ENCODE data around the gene CNPY1. TPM values are rescaled to one million over a fixed set of nuclear protein-coding genes. Genes with fewer than 3 reads are reported as not detected.

Gene CNPY1
- total RNA-seq, 1 donor = not detected

DNA sequence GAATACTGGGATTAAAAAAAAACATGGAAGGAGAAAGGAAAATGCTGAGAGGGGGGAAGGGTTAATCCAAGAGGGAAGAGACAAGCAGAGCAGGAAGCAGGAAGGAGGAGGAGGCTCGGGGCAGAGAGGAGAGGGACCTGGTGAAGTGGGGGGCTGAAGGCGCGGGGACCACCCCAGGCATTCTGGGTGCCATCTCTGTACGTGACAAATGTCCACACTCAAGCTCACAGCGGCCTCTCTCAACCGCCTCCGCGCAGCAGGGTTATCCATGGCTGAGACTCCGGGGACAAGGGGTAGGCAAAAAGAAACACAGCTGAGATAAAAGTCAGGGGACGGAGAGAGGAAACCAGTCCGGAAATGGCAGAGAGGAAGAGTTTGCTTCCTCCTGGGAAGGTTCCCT, 54.5 kb downstream of the CNPY1 start:
- no peak for DNase-seq (ENCODE audit: low read depth in 2 of 3, low spot score in 2 of 3)

DNA sequence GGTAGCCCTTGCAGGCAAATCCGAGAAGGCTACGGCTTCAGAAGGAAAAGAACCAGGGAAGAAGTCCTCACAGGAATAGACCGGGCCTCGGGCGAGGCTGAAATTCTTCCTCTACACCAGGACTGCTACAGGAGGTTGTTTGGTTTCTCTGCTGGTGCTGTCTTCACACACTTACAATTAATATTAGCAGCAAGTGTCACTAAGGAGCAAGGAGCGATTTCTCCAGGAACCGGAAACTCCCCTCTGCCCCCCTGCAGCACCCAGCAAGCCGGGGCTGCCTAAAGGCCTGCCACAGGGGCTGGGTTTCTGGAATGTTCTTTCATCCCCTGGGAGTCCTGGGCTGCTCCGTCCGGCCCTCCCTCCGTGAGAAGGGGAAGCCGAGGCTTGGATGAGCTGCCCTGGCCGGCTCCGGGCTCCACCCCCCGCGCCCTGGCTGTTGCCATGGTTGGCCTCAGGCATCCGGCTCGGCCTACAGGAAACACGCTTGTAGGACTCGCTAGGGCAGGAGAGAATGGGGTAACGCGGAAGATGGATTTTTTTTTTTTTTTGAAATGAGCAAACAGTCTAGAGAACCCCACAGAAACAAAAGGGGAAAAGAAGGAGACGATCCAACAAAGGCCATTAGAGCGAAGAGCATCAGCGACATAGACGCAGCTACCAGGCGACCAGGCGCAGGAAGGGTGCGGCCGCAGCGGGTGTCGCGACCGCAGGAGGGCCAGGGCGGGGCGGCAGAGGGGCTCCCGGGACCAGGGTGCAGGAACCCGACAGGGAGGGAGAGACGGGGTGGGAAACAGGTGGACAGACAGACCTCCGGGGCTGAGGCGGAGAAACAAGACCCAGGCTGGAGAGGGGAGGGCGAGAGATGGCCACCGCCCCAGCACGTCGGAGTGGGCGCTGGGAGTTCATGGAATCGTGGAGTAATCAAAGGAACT, 55.4 kb downstream of the CNPY1 start:
- no peak for DNase-seq (ENCODE audit: low read depth in 2 of 3, low spot score in 2 of 3)

DNA sequence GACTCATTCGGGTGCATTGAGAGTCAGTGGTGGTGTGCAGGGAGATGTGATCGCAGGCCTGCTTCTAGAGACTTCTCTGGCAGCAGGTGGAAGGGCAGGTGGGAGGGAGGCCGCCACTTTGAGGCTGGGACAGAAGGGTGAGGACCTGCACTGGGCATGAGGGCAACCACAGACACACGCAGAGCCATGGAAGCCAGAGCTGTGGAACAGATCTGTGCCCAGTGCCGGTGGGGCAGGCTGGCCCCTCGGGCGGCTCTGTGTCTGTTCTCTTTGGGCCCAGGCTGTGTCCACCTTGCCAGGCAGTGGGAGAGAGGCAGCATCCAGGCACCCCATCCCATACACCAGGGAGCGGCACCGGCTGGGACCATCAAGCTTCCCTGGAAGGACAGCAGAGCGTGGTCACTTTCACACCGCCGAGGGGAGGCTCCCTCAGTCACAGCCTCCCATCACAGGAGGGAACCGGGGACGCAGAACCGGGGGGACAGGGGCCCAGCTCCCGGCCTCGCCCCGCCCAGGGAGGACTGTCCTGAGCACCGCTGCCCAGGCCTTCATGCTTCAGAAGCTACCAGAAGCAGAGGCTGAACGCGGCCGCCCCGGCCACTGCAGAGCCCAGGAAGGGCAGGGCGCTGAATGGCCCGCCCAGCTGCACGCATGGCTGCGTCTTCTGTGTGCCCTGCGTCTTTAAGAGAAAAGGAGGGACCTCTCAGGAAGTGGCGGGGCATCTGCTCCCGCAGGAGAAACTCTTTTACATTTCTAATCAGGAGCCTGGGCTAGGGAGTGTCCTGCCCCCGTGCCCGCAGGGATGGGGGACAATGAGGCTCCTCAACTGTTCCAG, 56.3 kb downstream of the CNPY1 start:
- DNase-seq (ENCODE audit: low read depth in 2 of 3, low spot score in 2 of 3) = no peak

DNA sequence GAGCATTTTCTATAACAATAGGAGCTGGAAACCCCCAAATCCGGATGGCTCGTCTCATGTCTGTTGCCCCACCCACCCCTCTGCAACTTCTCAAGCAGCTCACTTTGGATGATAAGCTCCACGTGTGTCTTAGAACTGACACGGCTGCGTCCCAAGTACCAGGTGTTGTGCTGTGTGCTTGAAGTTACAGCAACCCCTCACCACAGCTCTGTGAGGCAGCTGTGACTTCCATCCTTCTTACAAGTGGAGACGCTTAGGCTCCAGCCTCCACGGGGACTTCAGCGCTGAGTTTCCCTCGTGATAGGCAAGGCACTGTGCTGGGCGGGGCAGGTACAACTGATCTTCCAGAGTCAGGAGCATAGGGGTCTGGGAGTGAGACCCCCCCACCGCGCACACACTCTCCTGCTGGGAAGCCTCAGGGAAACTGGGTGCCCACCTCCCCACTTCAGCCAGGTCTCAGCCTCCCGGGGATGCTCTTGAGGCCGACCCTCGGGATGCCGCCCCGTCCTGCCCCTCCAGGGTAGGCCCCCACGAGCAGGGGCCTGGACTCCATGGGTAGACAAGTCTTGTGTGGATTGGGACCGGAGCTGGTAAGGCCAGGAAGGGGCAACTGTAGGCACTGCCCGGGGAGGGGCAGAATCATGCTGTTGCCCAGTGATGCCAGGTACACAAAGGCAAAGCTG, 57.1 kb downstream of the CNPY1 start:
- no peak for DNase-seq (ENCODE audit: low read depth in 2 of 3, low spot score in 2 of 3)

DNA sequence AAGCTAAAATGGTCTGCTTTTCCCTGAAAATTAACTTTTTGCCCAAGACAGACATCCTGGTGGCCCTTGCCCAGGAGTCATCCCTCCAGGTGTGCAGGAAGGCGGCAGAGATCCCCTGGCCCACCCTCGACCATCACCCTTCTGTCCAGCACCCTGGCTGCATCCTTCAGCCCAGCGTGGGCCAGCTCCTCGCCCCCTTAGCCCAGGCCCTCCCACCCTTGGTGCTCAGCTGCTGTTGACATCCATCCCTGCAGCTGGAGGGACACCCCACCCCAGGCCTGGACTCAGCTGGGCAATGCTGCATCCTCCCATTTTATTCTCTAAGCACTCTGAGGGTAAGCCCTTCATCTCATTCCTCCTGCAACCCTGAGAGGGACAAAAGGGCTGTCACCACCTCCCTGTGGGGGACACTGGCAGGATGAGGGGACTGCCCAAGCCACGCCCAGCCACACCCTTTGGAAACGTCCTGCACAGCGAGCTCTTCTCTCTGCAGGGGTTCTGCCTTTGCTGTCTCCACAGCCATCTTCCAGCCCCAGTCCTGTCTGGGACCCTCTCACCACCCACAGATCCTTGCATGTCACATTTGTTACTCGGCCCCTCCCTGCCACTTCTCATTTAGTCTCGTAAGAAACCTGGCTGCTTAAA, 57.8 kb downstream of the CNPY1 start:
- DNase-seq (ENCODE audit: low read depth in 2 of 3, low spot score in 2 of 3) = no peak

DNA sequence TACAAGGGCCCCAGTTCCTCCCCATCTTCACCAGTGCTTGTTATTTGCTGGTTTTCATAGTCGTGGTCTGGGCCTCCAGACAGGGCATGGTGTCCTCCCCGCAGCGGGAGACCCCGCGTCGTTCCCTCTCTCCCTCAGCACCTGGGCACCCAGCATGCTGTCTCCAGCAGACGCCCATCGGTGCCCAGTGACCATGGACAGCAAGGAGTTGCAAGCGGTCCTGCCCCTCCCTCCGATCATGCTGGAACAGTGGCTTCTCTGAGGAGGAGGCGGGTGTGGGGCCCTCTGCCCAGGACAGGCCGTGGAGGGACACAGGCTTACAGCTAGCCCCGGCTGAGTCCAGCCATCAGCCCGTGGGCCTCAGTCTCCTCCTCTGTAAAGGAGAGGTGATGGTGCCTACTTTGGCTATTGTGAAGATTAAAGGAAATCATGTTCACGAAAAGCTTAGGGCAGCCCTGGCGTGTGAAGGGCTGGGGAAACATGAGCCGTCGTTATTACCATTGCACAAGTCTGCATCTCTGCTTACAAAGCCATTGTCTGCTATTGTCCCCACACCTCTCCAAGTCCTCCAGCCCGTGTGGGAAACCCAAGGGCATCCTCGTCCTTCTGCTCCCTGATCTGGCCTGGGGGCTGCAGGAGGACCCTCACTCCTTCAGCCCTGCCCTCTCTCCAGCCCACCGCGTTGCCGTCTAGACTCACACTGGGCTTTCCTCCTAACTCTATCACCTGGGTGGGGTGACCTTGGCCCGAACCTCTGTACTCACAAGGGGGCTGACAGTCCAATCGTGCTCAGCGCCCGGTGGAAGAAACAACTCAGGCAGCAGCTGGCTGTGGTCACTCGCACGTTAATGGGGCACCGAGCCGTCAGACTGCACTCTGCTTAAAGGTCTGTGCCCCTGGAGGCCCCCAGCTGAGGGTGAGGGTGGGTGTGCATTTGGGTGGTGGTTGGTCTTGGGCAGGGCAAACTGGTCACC, 58.6 kb downstream of the CNPY1 start:
- no peak for DNase-seq (ENCODE audit: low read depth in 2 of 3, low spot score in 2 of 3)

DNA sequence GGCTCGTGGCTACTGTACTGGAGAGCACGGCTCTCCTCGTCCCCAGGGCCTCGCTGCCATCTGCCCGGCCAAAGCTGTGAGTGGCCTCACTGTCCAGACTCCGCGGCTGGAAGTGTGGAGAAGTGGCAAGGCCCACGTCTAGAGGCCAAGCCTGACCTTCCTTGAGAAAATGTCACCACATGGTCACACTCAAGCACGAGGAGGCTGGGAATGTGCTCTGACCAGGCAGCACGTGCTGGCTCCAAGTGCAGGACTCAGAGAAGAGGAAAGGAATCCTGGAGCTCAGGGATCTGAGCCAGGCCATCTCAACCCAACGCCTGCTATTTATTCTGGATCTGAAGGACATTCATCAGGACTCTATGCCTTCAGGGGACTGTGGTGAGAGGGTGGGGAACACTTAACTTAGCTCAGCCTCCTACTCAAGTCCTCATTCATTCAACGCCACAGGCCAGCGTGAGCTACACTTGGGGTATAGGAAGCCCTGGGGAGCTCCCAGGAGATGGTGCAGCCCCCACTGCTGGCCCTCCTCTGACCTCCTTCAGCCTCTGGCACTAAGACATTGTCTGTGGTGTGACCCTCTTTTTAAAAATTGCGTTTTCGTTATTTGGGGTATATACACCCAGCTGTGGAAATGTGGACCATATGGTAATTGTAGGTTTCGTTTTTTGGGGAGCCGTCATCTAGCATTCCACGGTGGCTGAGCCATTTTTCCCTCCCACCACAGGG, 59.4 kb downstream of the CNPY1 start:
- no peak for DNase-seq (ENCODE audit: low read depth in 2 of 3, low spot score in 2 of 3)

DNA sequence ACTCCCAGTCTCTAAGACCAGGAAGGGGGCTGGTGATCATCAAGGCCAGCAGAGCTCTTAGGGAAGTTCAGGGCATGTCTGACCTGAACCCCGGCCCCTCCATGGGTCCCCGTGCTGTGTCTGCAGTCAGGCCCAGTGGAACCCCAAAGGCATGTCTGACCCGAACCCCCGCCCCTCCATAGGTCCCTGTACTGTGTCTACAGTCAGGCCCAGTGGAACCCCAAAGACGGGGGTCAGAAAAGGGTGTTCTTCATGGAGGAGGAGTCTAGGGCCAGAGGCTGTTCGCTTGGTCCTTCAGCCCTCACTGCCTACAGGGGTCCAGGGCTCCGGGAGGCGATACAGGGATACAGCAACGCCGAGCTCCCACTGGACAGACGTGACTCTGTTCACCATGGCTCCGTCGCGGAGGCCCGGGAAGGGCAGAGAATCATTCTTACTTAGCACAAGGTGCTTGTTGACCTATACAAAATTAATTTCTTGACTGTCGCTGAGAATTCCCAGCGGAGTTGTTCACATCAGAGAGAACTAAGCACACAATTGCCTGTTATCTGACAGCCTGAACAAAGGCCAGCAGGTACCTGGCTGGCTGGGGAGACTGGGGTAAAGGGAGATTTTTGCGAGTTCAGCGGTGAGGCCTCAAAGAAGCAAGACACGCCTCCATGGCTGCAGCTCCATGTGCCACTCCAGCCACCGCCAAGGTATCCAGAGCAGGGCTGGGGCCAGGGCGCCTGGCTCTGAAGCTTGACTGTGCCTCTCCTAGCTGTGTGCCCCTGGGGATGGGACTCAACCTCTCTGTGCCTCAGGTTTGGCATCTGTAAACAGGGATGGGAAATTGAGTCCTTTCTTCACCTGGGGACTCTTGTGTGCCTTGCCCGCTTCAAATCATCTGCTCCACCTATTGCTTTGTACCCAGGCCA, 61.6 kb downstream of the CNPY1 start:
- DNase-seq (ENCODE audit: low read depth in 2 of 3, low spot score in 2 of 3) = no peak

DNA sequence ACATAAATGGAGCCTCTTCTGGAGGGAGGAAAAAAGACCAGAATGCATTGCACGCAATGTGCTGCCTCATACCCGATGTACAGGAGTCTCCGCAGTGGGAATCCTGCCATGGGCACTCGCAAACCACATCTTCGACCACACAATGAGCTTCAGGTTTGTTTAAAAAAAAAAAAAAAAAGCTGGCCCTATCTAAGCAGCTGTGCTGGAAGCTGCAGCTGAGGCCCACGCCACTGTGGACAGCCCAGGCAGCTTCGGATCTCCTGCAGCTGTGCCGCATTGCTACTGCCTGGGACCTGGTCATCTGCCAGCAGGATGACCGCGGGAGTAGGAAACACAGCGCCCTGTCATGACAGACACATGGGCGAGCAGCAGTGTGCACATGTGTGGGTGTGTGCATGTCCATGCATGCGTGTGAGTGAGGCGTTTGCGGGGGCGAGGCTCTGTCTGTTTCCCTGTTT, 62.5 kb downstream of the CNPY1 start:
- no peak for DNase-seq (ENCODE audit: low read depth in 2 of 3, low spot score in 2 of 3)

DNA sequence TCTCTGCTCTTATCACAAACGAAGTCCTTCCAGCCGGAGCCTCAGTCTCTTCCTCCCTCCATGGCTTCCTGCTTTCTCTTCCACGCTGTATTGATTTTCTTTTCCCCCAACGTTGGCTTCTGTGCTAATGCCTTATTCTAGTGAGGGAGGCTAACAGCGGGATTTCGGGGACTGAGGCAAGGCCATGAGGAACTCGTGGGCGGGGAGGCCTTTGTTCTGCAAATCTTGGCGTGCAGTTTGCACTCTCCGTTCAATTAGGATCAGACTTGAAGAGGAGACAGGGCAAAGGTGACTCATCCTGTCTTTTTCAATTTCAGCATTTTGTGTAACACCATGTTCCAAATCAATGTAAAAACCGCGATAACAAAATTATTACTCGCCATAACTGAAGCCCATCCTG, 63.1 kb downstream of the CNPY1 start:
- no peak for DNase-seq (ENCODE audit: low read depth in 2 of 3, low spot score in 2 of 3)

DNA sequence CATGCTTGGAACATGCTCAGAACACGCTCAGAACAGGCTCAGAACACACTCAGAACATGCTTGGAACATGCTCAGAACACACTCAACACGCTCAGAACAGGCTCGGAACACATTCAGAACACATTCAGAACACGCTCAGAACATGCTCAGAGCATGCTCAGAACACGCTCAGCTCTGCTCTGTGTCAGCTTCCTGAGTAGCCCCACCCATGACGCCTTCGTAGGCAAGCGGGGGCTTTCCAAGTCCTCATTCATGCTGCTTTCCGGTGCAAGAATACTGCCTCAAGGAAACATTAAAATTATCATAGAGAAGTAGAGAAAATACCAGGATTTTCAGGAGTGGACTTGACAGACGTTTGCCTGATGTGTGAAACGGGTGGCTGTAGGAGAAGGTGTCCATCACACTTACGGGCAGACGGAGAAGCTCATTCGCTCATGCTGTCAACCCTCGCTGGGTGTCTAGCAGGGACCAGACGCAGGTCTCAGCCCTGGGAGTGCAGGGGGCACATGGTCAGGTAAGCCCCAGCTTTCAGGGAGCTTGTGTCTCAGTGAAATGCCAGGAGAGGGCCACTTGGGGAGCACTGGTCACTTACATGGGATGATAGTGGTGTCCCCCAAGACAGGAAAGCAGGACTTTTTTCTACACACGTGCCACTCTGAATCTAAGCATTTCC, 63.7 kb downstream of the CNPY1 start:
- no peak for DNase-seq (ENCODE audit: low read depth in 2 of 3, low spot score in 2 of 3)

DNA sequence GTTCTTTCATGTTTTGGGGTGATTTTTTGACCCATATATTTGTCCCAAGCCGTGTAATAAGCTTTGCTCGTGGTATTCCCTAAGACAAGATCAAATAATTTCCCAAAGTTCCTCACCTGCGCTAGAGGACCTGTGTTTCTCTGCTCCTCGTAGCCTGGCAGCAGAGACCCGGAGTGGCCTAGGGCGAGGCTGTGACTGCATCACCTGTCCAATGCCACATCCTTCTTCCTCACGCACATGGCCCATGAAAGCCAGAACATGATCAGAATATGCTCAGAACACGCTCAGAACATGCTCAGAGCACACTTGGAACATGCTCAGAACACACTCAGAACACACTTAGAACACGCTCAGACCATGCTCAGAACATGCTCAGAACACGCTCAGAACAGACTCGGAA, 64.6 kb downstream of the CNPY1 start:
- no peak for DNase-seq (ENCODE audit: low read depth in 2 of 3, low spot score in 2 of 3)

DNA sequence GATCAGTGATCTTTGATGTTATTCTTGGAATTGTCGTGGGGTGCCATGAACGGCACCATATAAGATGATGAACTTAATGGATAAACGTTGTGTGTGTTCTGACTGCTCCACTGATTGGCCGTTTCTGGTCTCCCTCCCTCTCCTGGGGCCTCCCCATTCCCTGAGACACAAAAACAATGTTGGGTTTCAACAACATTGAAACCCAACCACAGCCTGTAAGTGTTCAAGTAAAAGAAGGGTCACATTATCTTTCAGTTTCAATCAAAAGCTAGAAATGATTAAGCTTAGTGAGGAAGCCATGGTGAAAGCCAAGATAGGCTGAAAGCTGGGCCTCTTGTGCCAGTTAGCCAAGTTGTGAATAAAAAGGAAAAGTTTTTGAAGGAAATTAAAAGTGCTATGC, 68.9 kb downstream of the CNPY1 start:
- DNase-seq (ENCODE audit: low read depth in 2 of 3, low spot score in 2 of 3) = no peak

DNA sequence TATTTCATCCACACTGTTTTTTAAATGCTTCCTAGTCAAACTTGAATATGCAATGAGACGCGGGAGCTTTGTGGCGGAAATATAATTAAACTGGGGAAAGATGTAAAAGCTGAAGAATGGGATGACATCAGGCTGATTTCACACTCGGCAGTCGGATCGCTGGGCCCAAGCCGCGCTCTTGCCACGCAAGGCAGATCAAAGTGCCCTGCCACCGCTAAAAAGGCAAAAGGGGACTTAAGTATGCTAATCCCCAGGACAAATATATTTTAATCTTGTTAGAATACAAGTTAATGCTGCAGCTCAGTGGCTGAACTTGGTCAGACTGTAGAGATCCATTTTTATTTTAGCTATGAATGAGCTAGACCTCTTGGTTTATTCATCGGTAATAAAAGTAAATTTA, 74.6 kb downstream of the CNPY1 start:
- DNase-seq (ENCODE audit: low read depth in 2 of 3, low spot score in 2 of 3) = no peak

DNA sequence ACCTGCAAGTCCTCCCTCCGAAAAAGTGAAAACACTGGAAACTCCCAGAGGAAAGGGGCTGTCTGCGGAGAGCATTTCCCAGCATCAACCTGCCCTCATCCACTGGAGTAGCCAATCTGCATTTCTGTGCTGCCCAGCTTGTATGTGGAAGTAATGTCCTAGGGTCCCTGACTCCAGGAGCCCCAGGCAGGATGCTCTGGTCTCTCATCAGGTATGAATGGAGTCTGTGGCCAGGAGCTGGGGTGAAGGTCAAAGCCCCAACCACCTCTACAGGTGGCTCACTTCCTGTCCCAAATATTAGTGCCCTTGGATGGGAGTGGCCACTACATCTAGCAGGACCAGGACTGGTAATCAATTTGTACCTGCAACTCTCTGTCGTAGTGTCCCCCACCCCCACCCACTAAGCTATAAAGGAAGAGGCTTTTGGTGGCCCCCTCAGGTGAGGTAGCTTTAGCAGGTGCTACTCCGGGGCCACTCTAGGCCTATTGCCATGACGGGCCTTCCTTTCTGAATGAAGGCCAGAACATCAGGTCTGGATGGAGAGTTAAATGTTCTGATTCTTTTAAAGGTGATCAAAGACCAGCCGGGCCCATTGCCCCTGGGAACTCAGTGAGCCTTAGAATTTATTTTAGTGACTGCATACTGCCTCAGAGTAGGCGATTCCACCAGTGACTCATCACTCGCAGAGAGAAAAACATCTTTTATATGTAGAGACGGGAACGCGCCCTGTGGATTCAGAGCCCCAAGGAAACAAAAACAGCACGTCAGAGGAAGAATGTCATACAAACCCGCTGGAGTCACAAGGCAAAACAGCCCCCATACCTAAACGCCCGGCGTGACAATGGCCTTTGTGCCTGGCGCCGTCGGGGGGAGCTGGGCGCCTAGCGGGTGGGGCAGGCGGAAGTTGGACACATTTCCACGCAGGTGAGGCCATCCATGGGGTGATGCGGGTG, 75.4 kb downstream of the CNPY1 start:
- DNase-seq (ENCODE audit: low read depth in 2 of 3, low spot score in 2 of 3) = no peak

DNA sequence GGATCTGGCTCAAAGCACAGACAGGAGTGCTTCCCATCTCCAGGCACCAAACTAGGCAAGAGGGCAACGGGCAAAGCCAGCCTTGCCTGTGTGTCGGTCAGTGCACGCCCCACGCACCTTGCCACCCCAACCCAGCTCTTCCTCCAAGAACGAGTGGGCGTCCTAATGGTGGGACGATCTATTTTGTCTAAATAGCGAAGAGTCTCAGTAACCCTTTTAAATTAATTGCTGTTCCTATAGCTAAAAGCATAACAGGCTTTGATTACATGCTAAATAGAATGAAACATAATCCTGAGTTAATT, 76.2 kb downstream of the CNPY1 start:
- no peak for DNase-seq (ENCODE audit: low read depth in 2 of 3, low spot score in 2 of 3)

Data from hematopoietic multipotent progenitor cell (in vitro differentiated cells).